H7 (cell line): ENCODE data around the gene LRRC36. TPM values are rescaled to one million over a fixed set of nuclear protein-coding genes. Genes with fewer than 3 reads are reported as not detected.
"Not testable (repeated sequence)": the region's sequence is repeated elsewhere in the genome, so short reads cannot be mapped to it uniquely, and the experiment has no call there.

Source experiments
- DNase-seq: peaks from one replicate; pipeline ENCODE4 v3.0.0; 2012
- H3K27me3 ChIP-seq: 2 replicates; pipeline ENCODE4 v1.6.0; 2011; ENCODE audit warnings: mild to moderate bottlenecking, low read length; ENCODE audit not compliant: control insufficient read depth, insufficient read depth
- H3K36me3 ChIP-seq: replicated peaks from 2 replicates; pipeline ENCODE4 v1.5.1; 2011; ENCODE audit warnings: low read length; ENCODE audit not compliant: control insufficient read depth, insufficient read depth
- H3K4me3 ChIP-seq: 2 replicates; pipeline ENCODE4 v1.5.1; 2011; ENCODE audit warnings: low read depth, mild to moderate bottlenecking, control low read depth, low read length, moderate library complexity; ENCODE audit not compliant: insufficient read depth
- total RNA-seq: library from RNA; depleted of rRNA; stranded (reverse); fragments of >200 nt; shearing (Covaris generic); gene quantifications from 2 replicates; pipeline ENCODE4 v1.2.3, GENCODE V29; 2014

The LRRC36 gene
- total RNA-seq, 1 experiment from 2014 or later = not detected

DNA sequence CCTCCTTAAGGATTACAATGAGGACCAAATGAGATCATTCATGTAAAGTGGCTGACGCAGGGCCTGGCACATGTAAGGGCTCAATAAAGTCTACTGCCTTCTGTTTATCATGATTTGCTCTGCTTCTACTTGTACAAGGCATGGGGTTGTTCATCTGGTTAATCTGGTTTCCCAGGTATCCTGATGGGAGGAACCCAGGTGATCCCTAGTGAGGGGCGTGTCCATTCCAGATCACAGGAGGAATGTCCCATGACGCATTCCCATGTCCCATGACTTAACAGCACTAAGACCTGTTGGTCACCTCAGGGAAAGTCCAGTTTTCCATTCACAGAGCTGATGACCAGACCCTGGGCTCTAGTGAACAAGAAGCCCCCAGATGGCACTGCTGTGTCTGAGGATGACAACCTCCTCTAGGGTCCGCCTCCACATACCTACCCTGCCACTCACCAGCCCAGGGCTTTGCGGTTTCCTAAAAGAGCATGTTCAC is 78.2 kb downstream of the LRRC36 start:
- H3K36me3 ChIP-seq = no peaks in the 10 kb centered on the region
- peak; percentile 61 for DNase-seq

DNA sequence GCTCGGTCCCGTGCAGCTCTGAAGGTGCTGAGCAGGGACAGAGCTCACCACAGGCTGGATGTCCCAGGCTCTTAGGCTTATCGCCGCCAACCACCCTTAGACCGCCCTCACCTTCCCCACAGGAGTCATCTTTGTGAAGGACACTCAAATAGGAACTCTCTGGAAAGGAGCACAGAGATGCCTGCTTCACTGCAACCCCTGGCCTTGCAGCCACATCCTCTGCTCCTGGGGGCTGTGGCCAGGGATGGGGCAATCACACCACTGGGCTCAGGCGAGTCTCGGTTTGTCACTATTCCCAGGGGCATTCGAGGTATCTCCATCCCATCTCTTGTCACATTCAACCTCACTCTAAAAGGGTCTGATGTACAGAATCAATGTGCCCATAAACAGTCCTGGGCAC is 78.7 kb downstream of the LRRC36 start:
- DNase-seq = peak; percentile 39
- Histone ChIP-seq H3K27me3 (peaks cover 2% of the 10 kb centered on the region), H3K36me3 (no peaks in the 10 kb centered on the region), H3K4me3 (no peak overlapping the region)

More for the DNA sequence above, 78.2 kb downstream of the LRRC36 start:
- Histone ChIP-seq H3K4me3 (no peak overlapping the region), H3K27me3 (peaks cover 2% of the 10 kb centered on the region)

DNA sequence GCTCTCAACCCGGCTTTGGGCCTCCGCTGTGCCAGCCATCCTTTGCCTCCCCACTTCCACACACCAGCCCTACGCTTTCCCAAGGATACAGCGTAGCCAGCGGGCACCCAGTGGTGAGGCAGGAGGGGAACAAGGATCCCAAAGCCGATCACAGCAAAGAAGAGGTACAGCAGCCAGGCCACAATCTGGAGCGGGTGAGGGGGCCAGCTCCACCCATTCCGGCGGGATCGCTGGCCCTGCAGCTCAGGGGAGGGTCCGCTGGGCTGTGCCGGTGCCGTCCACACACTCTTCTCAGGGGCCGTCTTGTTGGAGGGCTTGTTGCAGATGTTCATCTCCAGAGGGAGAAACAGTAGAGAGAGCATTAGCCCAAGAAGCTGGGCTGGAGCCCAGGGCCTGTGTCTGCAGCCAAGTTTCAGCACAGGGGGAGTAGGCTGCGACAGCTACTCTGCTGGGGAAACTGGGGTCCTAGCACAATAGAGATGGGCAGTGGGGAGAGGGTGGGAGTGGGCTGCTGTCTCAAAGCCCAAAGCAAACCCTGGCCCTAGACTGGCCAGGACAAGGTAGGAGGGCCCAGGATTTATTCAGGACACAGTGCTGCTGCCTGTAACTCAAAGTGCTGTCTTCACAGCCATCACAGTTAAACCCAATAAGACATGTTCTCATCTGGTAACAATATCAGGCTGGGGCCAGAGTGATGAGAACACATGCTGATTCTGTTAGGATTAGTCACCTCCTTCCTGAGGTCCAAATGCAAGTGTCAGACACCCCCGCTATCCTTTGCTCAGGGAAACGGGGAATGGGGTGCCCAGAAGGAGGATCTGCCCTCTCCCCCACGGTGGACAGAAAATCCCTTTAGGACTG is 79.7 kb downstream of the LRRC36 start:
- no peaks in the 10 kb centered on the region for H3K36me3 ChIP-seq
- no peak overlapping the region for H3K4me3 ChIP-seq
- DNase-seq = peak; percentile 55
- H3K27me3 ChIP-seq = peaks cover 2% of the 10 kb centered on the region

DNA sequence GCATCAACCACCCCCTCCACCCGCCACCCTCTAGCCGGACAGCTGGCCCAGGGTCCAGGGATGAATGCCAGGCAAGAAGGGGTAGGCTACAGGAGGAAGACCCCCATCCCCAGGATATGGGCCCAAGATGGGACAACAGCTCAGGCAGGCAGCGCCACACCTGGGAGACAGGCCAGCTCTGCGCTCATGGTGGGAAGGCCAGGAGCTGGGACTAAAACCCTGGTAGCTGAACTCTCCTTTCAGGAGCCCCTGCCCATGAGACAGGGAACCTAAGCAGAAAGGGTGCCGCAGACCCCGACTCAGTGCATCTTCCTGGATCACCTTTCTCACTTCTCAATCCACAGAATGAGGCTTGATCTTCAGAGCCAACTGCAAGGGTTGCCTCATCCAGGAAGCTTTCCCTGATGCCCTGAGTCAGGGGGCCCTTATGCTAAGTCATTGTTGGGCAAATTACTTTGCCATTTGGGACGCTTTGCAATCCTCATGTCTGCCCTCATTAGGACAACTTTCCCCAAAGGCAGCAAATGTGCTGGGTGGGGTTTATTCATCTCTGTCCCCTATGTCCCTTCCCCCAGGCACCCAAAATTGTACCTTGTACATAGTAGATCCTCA is 80.7 kb downstream of the LRRC36 start:
- H3K4me3 ChIP-seq = no peak overlapping the region
- H3K27me3 ChIP-seq = peaks cover 1% of the 10 kb centered on the region
- DNase-seq = peak; percentile 52
- no peaks in the 10 kb centered on the region for H3K36me3 ChIP-seq

DNA sequence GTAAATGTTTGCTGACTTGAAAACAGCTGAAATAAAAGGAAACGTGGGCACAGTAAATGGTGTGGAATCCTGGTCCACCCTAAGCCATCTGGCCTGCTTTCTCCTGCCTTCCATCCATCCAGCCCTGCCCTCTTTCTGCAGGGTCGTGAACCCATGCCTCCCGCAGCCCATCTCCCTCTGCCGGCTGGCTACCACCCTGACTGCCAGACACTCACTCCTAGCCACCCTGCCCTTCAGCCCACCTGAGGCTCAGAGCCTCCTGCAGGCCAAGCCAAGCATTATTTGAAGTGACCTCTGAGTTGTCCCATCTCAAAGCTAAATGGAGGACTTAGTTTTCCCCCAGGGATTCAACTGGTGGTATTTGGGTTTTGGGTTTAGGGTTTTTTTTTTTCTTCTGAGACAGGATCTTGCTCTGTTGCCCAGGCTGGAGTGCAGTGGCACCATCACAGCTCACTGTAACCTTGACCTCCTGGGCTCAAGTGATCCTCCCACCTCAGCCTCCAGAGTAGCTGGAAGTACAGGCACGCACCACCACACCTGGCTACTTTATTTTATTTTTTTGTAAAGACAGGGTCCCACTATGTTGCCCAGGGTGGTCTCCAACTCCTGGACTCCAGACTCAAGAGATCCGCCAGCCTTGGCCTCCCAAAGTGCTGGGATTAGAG is 81.3 kb downstream of the LRRC36 start:
- DNase-seq = peak; percentile 78
- no peak overlapping the region for H3K4me3 ChIP-seq
- H3K27me3 ChIP-seq = no peaks in the 10 kb centered on the region
- H3K36me3 ChIP-seq = no peaks in the 10 kb centered on the region

DNA sequence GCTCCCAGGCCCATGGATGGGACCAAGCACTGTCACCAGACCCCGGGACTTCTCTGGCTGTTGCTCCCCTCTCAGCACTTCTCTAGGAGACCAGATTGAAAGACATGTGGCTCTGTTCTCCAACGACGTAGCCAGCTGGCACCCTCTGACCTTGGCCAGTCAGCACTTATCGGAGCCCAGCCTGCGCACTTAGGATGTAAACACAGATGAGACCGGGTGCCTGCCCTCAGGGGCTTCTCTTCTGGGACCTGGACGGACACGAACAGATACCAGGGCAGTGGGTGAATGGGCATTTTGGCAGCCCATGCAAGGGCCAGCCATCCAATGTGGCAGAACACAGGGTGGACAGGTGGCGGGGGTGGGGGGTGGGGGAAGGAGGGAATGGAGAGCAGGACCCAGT is 83.0 kb downstream of the LRRC36 start:
- Histone ChIP-seq H3K4me3 (no peak overlapping the region), H3K36me3 (no peaks in the 10 kb centered on the region), H3K27me3 (no peaks in the 10 kb centered on the region)
- DNase-seq = no peak

DNA sequence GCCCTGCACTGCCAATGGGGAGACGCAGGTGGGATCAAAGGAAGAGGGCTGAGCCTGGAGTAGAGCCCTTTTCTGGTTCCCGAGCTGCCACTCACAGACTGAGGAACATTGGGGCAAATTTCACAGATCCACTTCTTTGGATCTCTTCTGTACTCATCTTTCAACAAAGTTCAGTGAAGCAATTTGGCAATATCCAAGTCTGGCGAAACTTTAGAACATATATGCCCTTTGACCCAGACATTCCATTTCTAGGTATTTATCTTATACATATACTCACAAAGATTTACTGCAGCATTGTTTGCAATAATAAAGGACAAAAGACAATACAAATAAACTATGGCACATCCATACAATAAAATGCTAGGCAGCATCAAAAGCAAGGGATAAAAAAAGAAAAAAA is 84.7 kb downstream of the LRRC36 start:
- Histone ChIP-seq H3K4me3 (no peak overlapping the region), H3K27me3 (no peaks in the 10 kb centered on the region), H3K36me3 (no peaks in the 10 kb centered on the region)
- no peak for DNase-seq

DNA sequence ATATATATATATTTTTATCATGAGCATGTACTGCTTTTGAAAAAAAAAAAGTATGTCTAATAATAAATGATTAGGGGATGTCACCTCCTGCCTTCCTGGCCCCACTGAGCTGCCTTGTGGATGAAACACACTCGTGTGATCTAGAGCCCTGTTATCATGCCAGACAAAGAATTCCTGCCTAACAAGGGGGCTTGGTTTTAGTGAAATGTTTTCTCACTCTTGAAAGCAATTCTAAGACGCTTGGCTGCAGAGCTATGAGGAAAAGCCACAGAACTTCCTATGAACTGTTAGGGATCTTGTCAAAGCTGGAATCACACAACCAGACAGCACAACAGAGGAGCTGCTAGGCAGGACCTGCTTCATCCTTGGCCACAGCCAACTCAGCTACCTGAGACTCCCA is 85.7 kb downstream of the LRRC36 start:
- no peak for DNase-seq
- H3K36me3 ChIP-seq = no peaks in the 10 kb centered on the region
- no peaks in the 10 kb centered on the region for H3K27me3 ChIP-seq
- no peak overlapping the region for H3K4me3 ChIP-seq

DNA sequence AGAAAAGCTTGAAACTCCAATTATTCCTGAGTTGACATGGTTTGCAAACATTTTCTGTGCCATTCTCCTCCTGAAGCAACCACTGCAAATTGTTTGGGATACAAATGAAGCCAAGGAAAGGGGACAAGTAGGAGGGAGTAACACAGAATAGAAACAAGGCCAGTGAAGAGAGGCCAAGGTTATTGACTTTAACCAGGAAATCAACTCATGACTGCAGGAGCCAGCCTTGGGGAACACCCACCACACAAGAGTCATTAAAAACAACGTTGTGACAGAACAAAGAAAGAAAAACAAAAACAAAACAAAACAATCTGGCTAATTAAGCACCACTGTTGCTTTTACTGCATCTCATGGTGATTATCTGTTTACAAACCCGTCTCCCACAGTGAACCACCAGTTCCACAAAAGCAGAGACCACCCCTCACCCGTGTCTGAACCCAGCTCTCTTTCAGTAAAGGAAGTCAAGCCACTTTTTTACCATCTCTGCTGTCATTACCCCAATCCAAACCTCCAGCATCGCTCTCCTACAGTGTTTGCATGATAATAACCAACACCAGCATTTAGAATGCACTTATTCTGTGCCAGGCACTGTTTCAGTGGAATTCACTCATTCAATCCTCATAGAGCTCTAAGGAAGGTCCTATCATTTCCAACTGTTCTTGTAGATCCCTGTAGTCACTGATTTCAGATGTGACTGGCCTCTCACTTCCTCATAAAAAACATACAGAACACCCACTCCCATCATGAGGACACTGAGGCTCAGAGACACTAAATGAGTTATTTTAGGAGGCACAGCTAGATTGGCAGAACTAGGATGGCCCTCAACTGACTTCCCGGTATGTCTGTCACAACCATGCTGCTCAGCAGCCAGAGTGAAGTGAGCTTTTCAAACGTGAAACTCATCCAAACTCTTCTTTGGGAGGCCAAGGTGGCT is 87.6 kb downstream of the LRRC36 start:
- Histone ChIP-seq H3K27me3 (no peaks in the 10 kb centered on the region), H3K4me3 (no peak overlapping the region), H3K36me3 (no peaks in the 10 kb centered on the region)
- no peak for DNase-seq

DNA sequence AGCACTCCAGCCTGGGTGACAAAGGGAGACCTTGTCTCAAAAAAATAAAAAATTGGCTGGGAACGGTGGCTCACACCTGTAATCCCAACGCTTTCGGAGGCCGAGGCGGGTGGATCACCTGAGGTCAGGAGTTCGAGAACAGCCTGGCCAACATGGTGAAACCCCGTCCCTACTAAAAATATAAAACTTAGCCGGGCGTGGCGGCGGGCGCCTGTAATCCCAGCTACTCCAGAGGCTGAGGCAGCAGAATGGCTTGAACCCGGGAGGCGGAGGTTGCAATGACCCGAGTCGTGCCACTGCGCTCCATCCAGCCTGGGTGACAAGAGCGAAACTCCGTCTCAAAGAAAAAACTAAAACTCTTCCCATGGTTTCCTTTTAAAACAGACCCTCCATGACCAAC is 88.8 kb downstream of the LRRC36 start:
- peak overlapping the region; percentile 81 for H3K4me3 ChIP-seq
- not testable (repeated sequence) for H3K36me3 ChIP-seq, H3K27me3 ChIP-seq

DNA sequence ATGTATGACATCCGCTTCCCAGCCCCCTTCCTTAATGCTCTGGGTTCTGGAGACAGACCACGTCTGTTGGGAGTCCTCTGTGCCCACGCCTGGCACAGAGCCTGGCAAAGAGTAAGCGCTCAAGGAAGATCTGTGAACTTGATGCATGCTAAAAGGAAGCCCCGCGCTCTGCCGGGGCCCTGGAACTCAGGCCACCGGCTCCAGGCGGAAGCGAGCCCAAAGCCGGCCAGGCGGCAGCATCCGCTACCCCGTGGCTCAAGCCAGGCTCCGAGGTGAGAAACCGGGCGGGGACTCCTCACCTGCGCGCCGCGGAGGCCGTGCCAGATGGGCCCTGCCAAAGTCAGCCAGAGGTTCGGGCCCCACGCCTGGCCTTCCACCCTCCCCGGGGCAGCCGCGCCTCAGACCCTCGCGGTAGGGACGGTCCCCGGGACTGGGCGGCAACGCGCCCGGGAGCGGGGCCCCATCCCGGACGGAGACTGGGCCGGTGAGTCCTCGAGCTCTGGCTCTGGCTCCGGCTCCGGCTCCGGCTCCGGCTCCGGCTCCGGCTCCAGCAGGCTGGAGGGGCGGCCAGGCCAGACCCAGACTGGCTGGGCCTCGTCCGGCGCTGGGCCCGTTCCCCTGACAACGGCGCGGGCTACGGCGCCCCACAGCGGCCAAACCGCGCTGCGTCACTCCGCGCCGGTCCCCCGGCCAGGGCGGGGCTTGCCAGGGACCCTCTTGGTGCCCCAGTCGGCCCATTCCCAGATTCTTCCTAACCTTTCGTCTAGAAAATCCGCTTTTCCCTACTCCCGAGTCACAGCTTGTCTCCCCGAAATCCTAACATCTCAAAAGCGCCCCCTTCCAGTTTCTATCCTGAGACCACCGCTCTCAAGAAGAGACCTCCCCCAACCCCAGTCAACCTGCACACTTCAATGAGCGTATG is 89.5 kb downstream of the LRRC36 start, which contains the start of gene ZDHHC1:
Gene ZDHHC1, minus strand, starts transcription at position 606 of the 922 bp plus-strand sequence. CDS start 8,702 bp downstream, outside the sequence.
- Histone ChIP-seq H3K27me3 (no peaks in the 10 kb centered on the region), H3K36me3 (no peaks in the 10 kb centered on the region), H3K4me3 (peak within 1 kb of the TSS; percentile 81)
- peak; percentile 98 for DNase-seq

More for the DNA sequence above, 88.8 kb downstream of the LRRC36 start:
- not testable (repeated sequence) for DNase-seq

DNA sequence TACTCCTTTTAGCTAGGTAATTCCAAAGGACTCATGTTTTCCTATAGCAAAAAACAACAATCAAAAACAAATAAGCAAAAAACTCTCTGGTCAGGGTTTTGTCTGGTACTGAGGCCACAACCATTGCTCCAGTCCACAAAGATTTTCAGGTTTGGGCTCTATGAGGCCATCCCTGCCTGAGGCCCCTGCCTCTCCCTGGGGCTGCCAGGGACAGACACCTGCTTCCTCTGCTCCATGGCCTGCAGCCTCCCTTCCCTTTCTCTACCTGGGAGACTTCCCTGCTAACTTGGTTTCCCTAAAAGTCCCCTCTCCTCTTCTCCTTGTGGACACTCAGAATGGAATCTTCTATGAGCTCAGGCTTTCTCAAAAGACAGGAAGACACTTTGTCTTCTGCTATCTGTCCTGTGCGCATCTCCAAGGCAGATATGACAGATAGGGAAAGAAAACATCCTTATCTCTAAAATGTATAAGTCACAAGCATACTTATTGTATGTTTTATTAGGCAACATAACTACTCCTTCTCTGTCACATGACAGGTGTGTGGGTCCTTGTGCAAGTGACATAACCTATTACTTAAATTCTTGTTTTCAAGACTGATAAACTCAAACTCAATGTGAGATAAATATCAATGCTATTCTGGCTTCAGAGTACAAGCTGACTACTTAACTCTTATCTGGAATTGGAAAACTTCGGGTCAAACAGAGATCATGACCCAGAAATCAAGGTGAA is 90.9 kb downstream of the LRRC36 start:
- DNase-seq = no peak
- Histone ChIP-seq H3K36me3 (no peaks in the 10 kb centered on the region), H3K4me3 (no peak overlapping the region), H3K27me3 (no peaks in the 10 kb centered on the region)
